Measurements from ENCODE around the gene PKHD1.

GRCh38 chr6:51813904-51814303, 273.5 kb downstream of the PKHD1 start:
- TF ChIP-seq, protein P1, sequence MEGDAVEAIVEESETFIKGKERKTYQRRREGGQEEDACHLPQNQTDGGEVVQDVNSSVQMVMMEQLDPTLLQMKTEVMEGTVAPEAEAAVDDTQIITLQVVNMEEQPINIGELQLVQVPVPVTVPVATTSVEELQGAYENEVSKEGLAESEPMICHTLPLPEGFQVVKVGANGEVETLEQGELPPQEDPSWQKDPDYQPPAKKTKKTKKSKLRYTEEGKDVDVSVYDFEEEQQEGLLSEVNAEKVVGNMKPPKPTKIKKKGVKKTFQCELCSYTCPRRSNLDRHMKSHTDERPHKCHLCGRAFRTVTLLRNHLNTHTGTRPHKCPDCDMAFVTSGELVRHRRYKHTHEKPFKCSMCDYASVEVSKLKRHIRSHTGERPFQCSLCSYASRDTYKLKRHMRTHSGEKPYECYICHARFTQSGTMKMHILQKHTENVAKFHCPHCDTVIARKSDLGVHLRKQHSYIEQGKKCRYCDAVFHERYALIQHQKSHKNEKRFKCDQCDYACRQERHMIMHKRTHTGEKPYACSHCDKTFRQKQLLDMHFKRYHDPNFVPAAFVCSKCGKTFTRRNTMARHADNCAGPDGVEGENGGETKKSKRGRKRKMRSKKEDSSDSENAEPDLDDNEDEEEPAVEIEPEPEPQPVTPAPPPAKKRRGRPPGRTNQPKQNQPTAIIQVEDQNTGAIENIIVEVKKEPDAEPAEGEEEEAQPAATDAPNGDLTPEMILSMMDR (IDR thresholded peaks at IDR 0.05): no peak
- no peak for TF ChIP-seq POLR2A (IDR thresholded peaks at IDR 0.05)
